Measurements from ENCODE around the gene ZBTB18.

ZBTB18 gene

GRCh38 chr1:244096691-244097090, 45.6 kb downstream of the ZBTB18 start:
- Histone ChIP-seq H3K4me3 (ENCODE audit: low read length) (no peak overlapping the region), H3K4me1 (ENCODE audit: control insufficient read depth, insufficient read depth, low read length) (no peaks in the 10 kb centered on the region), H3K9ac (ENCODE audit: low read length) (no peak overlapping the region), H3K9me3 (ENCODE audit: control insufficient read depth, low read length) (no peaks in the 10 kb centered on the region), H3K36me3 (ENCODE audit: control insufficient read depth, insufficient read depth, low read length) (no peaks in the 10 kb centered on the region), H3K27me3 (ENCODE audit: control insufficient read depth, insufficient read depth, low read length) (no peaks in the 10 kb centered on the region)

GRCh38 chr1:244097523-244098405, 46.7 kb downstream of the ZBTB18 start:
- Histone ChIP-seq H3K9ac (ENCODE audit: low read length) (no peak overlapping the region), H3K27me3 (ENCODE audit: control insufficient read depth, insufficient read depth, low read length) (no peaks in the 10 kb centered on the region), H3K4me1 (ENCODE audit: control insufficient read depth, insufficient read depth, low read length) (no peaks in the 10 kb centered on the region), H3K4me3 (ENCODE audit: low read length) (no peak overlapping the region), H3K9me3 (ENCODE audit: control insufficient read depth, low read length) (no peaks in the 10 kb centered on the region), H3K36me3 (ENCODE audit: control insufficient read depth, insufficient read depth, low read length) (no peaks in the 10 kb centered on the region)

GRCh38 chr1:244099258-244099930, 48.3 kb downstream of the ZBTB18 start:
- Histone ChIP-seq H3K9me3 (ENCODE audit: control insufficient read depth, low read length) (no peaks in the 10 kb centered on the region), H3K27me3 (ENCODE audit: control insufficient read depth, insufficient read depth, low read length) (no peaks in the 10 kb centered on the region), H3K4me3 (ENCODE audit: low read length) (no peak overlapping the region), H3K36me3 (ENCODE audit: control insufficient read depth, insufficient read depth, low read length) (no peaks in the 10 kb centered on the region), H3K9ac (ENCODE audit: low read length) (no peak overlapping the region), H3K4me1 (ENCODE audit: control insufficient read depth, insufficient read depth, low read length) (no peaks in the 10 kb centered on the region)

- Histone ChIP-seq H3K4me3 (ENCODE audit: low read length) (no peak overlapping the region), H3K27me3 (ENCODE audit: control insufficient read depth, insufficient read depth, low read length) (no peaks in the 10 kb centered on the region), H3K9ac (ENCODE audit: low read length) (no peak overlapping the region), H3K36me3 (ENCODE audit: control insufficient read depth, insufficient read depth, low read length) (no peaks in the 10 kb centered on the region), H3K9me3 (ENCODE audit: control insufficient read depth, low read length) (no peaks in the 10 kb centered on the region), H3K4me1 (ENCODE audit: control insufficient read depth, insufficient read depth, low read length) (no peaks in the 10 kb centered on the region)
Measured at GRCh38 chr1:244100276-244100675, 49.2 kb downstream of the ZBTB18 start.

- H3K4me3 ChIP-seq (ENCODE audit: low read length): no peak overlapping the region
- no peaks in the 10 kb centered on the region for H3K36me3 ChIP-seq (ENCODE audit: control insufficient read depth, insufficient read depth, low read length)
- H3K4me1 ChIP-seq (ENCODE audit: control insufficient read depth, insufficient read depth, low read length): no peaks in the 10 kb centered on the region
- H3K27me3 ChIP-seq (ENCODE audit: control insufficient read depth, insufficient read depth, low read length): no peaks in the 10 kb centered on the region
- no peak overlapping the region for H3K9ac ChIP-seq (ENCODE audit: low read length)
- no peaks in the 10 kb centered on the region for H3K9me3 ChIP-seq (ENCODE audit: control insufficient read depth, low read length)
Measured at GRCh38 chr1:244100704-244101453, 49.8 kb downstream of the ZBTB18 start.

GRCh38 chr1:244102046-244102445, 51.0 kb downstream of the ZBTB18 start:
- Histone ChIP-seq H3K36me3 (ENCODE audit: control insufficient read depth, insufficient read depth, low read length) (no peaks in the 10 kb centered on the region), H3K9me3 (ENCODE audit: control insufficient read depth, low read length) (no peaks in the 10 kb centered on the region)

GRCh38 chr1:244102468-244102867, 51.4 kb downstream of the ZBTB18 start:
- H3K9me3 ChIP-seq (ENCODE audit: control insufficient read depth, low read length): no peaks in the 10 kb centered on the region
- H3K9ac ChIP-seq (ENCODE audit: low read length): no peak overlapping the region
- no peak overlapping the region for H3K4me3 ChIP-seq (ENCODE audit: low read length)
- H3K36me3 ChIP-seq (ENCODE audit: control insufficient read depth, insufficient read depth, low read length): no peaks in the 10 kb centered on the region
- no peaks in the 10 kb centered on the region for H3K4me1 ChIP-seq (ENCODE audit: control insufficient read depth, insufficient read depth, low read length)
- no peaks in the 10 kb centered on the region for H3K27me3 ChIP-seq (ENCODE audit: control insufficient read depth, insufficient read depth, low read length)

More at GRCh38 chr1:244102046-244102445, 51.0 kb downstream of the ZBTB18 start:
- Histone ChIP-seq H3K9ac (ENCODE audit: low read length) (no peak overlapping the region), H3K4me3 (ENCODE audit: low read length) (no peak overlapping the region), H3K4me1 (ENCODE audit: control insufficient read depth, insufficient read depth, low read length) (no peaks in the 10 kb centered on the region), H3K27me3 (ENCODE audit: control insufficient read depth, insufficient read depth, low read length) (no peaks in the 10 kb centered on the region)

- no peak overlapping the region for H3K9ac ChIP-seq (ENCODE audit: low read length)
- H3K9me3 ChIP-seq (ENCODE audit: control insufficient read depth, low read length): no peaks in the 10 kb centered on the region
- H3K27me3 ChIP-seq (ENCODE audit: control insufficient read depth, insufficient read depth, low read length): no peaks in the 10 kb centered on the region
- no peaks in the 10 kb centered on the region for H3K4me1 ChIP-seq (ENCODE audit: control insufficient read depth, insufficient read depth, low read length)
- H3K36me3 ChIP-seq (ENCODE audit: control insufficient read depth, insufficient read depth, low read length): no peaks in the 10 kb centered on the region
- H3K4me3 ChIP-seq (ENCODE audit: low read length): no peak overlapping the region
Measured at GRCh38 chr1:244104309-244105060, 53.4 kb downstream of the ZBTB18 start.

- no peak overlapping the region for H3K4me3 ChIP-seq (ENCODE audit: low read length)
- no peaks in the 10 kb centered on the region for H3K4me1 ChIP-seq (ENCODE audit: control insufficient read depth, insufficient read depth, low read length)
- no peaks in the 10 kb centered on the region for H3K36me3 ChIP-seq (ENCODE audit: control insufficient read depth, insufficient read depth, low read length)
- H3K27me3 ChIP-seq (ENCODE audit: control insufficient read depth, insufficient read depth, low read length): no peaks in the 10 kb centered on the region
- H3K9me3 ChIP-seq (ENCODE audit: control insufficient read depth, low read length): no peaks in the 10 kb centered on the region
- H3K9ac ChIP-seq (ENCODE audit: low read length): no peak overlapping the region
Measured at GRCh38 chr1:244106176-244106575, 55.1 kb downstream of the ZBTB18 start.
